Renal pelvis (tissue), 4 donors: ENCODE data around the gene PACS2. TPM values are rescaled to one million over a fixed set of nuclear protein-coding genes. Genes with fewer than 3 reads are reported as not detected.

Experiments used
- DNase-seq: peaks from one replicate; pipeline ENCODE4 v3.0.0-alpha.2; 2013
- polyA plus RNA-seq, 3 donors: library from polyadenylated mRNA; unstranded; fragments of 120-200 nt; gene quantifications; one replicate each; pipeline ENCODE4 v1.2.1, GENCODE V29; 2013; ENCODE audit not compliant: insufficient read length in 3 of 3

The PACS2 gene
- polyA plus RNA-seq, 3 donors = 76.2 to 89.4 (median 84.1) TPM

- peak; percentile 33 for DNase-seq
Observed at GRCh38 chr14:105419195-105420091, 104.9 kb downstream of the PACS2 start, which contains the start of gene MTA1. Gene MTA1, plus strand, starts transcription at chr14:105419827. Its CDS starts 209 bp downstream, at chr14:105420036.

- DNase-seq = no peak
Observed at GRCh38 chr14:105420101-105420973, 105.8 kb downstream of the PACS2 start.

GRCh38 chr14:105420974-105421674 is 106.6 kb downstream of the PACS2 start:
- no peak for DNase-seq

DNA sequence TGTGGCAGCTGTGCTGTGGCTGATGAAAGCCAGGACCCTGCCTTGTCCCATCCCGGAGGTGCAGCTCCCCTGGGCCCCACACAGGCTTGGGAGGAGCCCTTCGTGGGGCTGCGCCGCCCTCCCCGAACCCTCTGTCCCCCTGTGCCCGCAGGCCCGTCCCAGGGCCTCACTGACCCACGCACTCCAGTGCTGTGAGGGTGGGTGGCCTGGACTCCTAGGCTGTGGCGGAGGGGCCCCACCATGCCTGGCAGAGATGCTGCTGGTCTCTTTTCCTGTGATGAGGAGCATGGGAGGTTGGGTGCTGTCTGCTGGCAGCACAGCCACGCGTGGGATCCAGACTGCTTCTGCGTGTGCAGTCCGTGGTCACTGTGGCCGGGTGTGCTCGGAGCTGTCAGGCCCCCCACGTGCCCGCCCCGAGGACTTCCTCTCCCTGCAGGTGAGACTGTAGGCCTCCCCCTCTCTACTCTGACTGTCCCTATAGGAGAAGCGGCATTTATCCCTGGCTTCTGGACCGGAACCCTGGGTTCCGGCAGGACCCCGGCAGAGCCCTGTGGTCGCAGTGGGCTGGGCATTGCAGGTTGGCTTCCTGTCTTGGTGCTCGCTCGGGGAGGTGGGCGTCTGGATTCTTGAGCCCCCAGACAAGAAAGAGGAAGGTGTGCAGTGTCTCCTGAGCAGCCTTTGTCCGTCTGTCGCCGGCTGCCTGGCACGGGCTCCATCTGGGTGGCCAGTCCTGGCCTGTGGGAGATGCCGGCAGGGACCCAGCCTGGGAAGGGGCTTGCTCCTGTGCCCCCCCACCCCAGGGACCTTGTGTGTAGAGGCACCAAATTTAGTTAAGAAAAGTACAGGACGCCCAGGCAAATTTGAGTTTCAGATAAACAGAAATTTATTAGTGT is 107.4 kb downstream of the PACS2 start:
- no peak for DNase-seq

- no peak for DNase-seq
Observed at GRCh38 chr14:105422695-105423487, 108.3 kb downstream of the PACS2 start.

DNA sequence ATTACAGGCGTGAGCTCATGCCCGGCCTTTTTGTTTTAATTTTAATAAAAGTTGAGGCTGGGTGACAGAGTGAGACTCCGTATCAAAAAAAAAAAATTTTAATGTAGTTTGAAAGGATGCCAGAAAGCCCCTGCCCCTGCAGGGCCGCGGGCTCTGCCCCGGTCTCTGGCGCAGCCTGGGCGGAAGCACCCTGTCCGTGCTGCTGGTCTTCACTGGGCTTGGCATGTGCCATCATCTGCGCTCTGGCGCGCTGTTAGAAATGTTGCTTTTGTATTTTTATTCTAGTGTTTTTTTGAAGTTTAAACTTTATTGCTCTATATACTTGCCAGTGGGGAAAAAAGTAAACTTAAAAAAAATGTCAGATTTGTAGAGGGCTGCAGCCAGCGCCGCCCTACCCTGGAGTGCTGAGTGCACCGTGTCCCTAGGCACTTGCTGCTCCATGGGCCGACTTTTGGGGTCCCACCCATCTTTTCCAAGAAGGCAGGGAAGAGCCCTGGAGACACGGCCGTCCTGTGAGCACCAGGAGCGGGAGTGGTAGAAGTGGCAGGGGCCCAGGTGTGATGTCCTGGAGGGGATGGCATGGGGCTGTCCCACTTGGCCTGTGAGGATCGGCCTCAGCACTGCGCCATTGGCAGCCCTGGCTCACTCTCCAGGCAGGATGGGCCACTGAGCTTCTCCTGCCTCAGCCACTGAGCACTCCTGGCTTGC is 109.1 kb downstream of the PACS2 start:
- no peak for DNase-seq

- DNase-seq = no peak
Observed at GRCh38 chr14:105424861-105425260, 110.3 kb downstream of the PACS2 start.

GRCh38 chr14:105425823-105426247 is 111.3 kb downstream of the PACS2 start:
- DNase-seq = no peak

DNA sequence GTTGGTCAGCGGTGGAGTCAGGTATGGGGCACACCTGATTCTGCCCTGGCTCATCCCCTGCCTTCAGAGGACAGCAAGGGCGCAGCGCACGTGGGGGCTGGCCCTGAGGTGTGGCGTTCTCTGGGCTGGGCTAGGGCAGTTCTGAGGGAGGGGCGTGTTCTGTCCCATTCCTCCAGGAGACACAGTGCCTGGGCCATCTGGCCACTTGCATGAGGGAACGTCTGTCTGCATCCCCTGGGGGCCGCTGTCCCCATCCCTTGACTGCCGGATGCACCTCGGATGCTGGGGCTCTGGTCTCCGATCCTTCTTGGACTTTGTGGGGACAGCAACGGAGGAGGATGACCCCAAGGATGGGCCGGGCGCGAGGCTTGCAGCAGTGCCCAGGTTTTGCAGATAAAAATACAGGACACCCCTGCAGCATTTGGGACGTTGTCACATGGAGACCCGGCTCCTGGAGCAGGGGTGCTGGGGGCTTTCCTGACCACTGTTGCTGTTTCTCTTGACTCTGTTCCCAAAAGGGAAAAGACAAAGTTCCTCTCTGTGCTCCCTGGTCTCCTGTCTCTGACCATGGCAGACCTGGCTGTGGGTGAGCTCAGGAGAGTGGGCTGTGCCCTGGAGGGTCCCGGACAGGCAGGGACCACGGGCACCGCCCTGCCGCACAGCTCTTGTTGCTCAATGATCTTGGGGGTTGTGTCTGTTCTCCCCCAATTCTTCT is 112.0 kb downstream of the PACS2 start:
- DNase-seq = no peak

GRCh38 chr14:105427412-105427811 is 112.9 kb downstream of the PACS2 start:
- DNase-seq = no peak

GRCh38 chr14:105427936-105428485 is 113.5 kb downstream of the PACS2 start:
- no peak for DNase-seq

GRCh38 chr14:105430042-105430441 is 115.5 kb downstream of the PACS2 start:
- DNase-seq = no peak

DNA sequence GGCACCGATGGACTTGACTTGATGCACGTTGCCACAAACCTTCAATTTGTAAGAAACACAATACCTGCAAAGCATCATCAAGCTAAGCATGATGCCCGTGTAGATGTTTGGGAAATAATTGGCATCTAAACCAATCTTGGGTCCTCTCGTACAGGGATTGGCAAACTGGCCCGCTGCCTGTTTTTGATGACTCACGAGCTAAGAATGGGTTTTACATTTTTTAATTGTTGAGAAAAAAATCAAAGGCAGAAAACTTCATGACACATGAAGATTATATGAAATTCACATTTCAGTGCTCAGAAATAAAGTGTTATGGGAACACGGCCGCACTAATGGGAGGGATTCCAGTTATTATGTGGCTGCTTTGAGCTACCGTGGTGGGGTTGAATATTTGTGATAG is 116.0 kb downstream of the PACS2 start:
- no peak for DNase-seq

DNA sequence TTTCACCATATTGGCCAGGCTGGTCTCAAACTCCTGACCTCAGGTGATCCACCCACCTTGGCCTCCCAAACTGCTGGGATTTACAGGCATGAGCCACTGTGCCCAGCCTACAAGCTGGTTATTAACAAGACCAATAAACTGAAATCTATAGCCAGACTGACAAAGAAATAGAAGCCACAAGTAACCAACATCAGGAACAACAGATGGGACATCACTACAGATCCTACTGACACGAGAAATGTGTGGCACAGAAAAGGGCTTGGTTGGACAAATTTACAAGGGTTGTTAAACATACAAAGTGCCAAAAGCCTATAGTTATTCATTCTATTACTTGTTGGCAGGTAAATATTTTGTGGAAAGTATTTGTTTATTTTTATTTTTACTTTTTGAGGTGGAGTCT is 116.7 kb downstream of the PACS2 start:
- DNase-seq = no peak

- DNase-seq = no peak
Observed at GRCh38 chr14:105432657-105433056, 118.1 kb downstream of the PACS2 start.

DNA sequence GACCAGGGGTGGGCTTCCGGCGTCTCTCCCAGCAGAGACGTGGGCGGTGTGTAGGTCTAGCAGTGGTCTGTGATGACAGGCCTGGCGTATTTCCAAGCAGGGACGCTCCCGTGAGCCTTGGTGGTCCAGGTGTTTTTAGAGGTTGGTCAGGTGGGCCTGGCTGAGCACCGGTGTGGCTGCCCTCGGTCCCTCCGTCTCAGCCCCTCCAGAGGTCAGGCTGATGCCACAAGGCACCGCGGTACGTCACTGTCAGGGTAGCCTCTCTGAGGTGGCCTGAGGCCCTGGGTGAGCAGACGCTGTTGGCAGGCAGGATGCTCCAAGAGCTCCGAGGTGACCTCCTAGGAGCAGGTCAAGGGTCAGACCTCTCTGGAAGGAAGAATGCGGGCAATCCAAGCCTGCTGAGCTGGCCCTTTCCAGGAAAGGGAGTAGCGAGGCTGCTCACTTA is 118.6 kb downstream of the PACS2 start:
- DNase-seq = no peak

GRCh38 chr14:105436402-105436801 is 121.9 kb downstream of the PACS2 start:
- no peak for DNase-seq
